Stimulated activated CD4-positive, alpha-beta T cell treated with anti-CD3 and anti-CD28 coated beads, Interleukin-1b, Interleukin-23, amount 100 ng/mL, for 4 hours (primary cell): Measurements from ENCODE around the gene CNTNAP2.

ENCODE experiments used
- DNase-seq, 2 donors: peaks; one replicate each; pipeline ENCODE4 v3.0.0-alpha.2; 2020; ENCODE audit warnings: low read depth in 2 of 2

CNTNAP2 gene

GRCh38 chr7:146681487-146681886 lies 564.9 kb downstream of the CNTNAP2 start:
- no peak for DNase-seq

- DNase-seq: no peak
Observed at GRCh38 chr7:146683439-146683838, 566.8 kb downstream of the CNTNAP2 start.

- DNase-seq: no peak
Observed at GRCh38 chr7:146690987-146691386, 574.4 kb downstream of the CNTNAP2 start.

- no peak for DNase-seq
Observed at GRCh38 chr7:146698995-146699610, 582.5 kb downstream of the CNTNAP2 start.

GRCh38 chr7:146700015-146700560 lies 583.5 kb downstream of the CNTNAP2 start:
- DNase-seq: no peak

- no peak for DNase-seq
Observed at GRCh38 chr7:146701166-146701565, 584.6 kb downstream of the CNTNAP2 start.

GRCh38 chr7:146702898-146703297 lies 586.3 kb downstream of the CNTNAP2 start:
- DNase-seq: no peak

GRCh38 chr7:146709451-146710027 lies 592.9 kb downstream of the CNTNAP2 start:
- DNase-seq: no peak

- DNase-seq: no peak
Observed at GRCh38 chr7:146713205-146713604, 596.6 kb downstream of the CNTNAP2 start.

GRCh38 chr7:146713934-146714333 lies 597.3 kb downstream of the CNTNAP2 start:
- DNase-seq: no peak

- no peak for DNase-seq
Observed at GRCh38 chr7:146720195-146720594, 603.6 kb downstream of the CNTNAP2 start.

GRCh38 chr7:146722986-146723385 lies 606.4 kb downstream of the CNTNAP2 start:
- DNase-seq: no peak

- no peak for DNase-seq
Observed at GRCh38 chr7:146725520-146725919, 608.9 kb downstream of the CNTNAP2 start.

- no peak for DNase-seq
Observed at GRCh38 chr7:146728141-146728540, 611.5 kb downstream of the CNTNAP2 start.

- no peak for DNase-seq
Observed at GRCh38 chr7:146728611-146729010, 612.0 kb downstream of the CNTNAP2 start.

- no peak for DNase-seq
Observed at GRCh38 chr7:146731185-146731584, 614.6 kb downstream of the CNTNAP2 start.

GRCh38 chr7:146735992-146736391 lies 619.4 kb downstream of the CNTNAP2 start:
- no peak for DNase-seq

- no peak for DNase-seq
Observed at GRCh38 chr7:146736446-146737190, 620.0 kb downstream of the CNTNAP2 start.

GRCh38 chr7:146740039-146740438 lies 623.4 kb downstream of the CNTNAP2 start:
- DNase-seq: no peak

- no peak for DNase-seq
Observed at GRCh38 chr7:146741911-146742310, 625.3 kb downstream of the CNTNAP2 start.

- DNase-seq: no peak
Observed at GRCh38 chr7:146754385-146754784, 637.8 kb downstream of the CNTNAP2 start.

GRCh38 chr7:146755585-146755984 lies 639.0 kb downstream of the CNTNAP2 start:
- DNase-seq: no peak

GRCh38 chr7:146764458-146764857 lies 647.9 kb downstream of the CNTNAP2 start:
- DNase-seq: no peak
